GM12878 (cell line): ENCODE measurements around the gene GAS2L2. TPM values are rescaled to one million over a fixed set of nuclear protein-coding genes. Genes with fewer than 3 reads are reported as not detected.
A peak's percentile ranks its signal among the peaks of the same experiment; 100 is the strongest.

Source experiments
- ATAC-seq: fragments of 200-7000 bp; cut with Tn5 transposase; 3 replicates; pipeline ENCODE4 v1.9.1; 2020; ENCODE audit warnings: mild to moderate bottlenecking, moderate library complexity
- BruUV-seq: library from RNA; stranded (reverse); fragments of 400-500 nt; replicated peaks from 2 replicates; lab custom pipeline; 2021; lab: Mats Ljungman, UMichigan
- CTCF ChIA-PET: fragments of 300-600 bp; sonication (Branson Sonifier 250); formaldehyde crosslinking; extraction: SDS; loops from one replicate; lab custom pipeline; 2021; ENCODE audit warnings: inconsistent platforms; lab: Yijun Ruan, JAX
- POLR2A ChIA-PET: fragments of 350-600 bp; formaldehyde crosslinking; extraction: SDS; loops from one replicate; lab custom pipeline; 2021; ENCODE audit warnings: inconsistent platforms; lab: Charles Lee
- RAD21 ChIA-PET: fragments of 300-600 bp; sonication (Branson Sonifier 250); formaldehyde crosslinking; loops from one replicate; lab custom pipeline; 2023; ENCODE audit warnings: antibody characterized with exemption; ENCODE audit not compliant: unreplicated experiment; lab: Charles Lee
- SMC1A ChIA-PET: fragments of 300-600 bp; sonication (Branson Sonifier 250); formaldehyde crosslinking; loops from one replicate; lab custom pipeline; 2023; ENCODE audit not compliant: unreplicated experiment, uncharacterized antibody; lab: Charles Lee
- DNase-seq: peaks from one replicate; pipeline ENCODE4 v3.0.0-alpha.2; 2011; ENCODE audit warnings: low read depth, low spot score
- FAIRE-seq: peaks from 3 replicates; lab custom pipeline; 2011; peaks lifted over from hg19 to GRCh38; lab: Jason Lieb, UNC
- H2AFZ ChIP-seq: 2 replicates; pipeline ENCODE4 v1.6.0; 2011; ENCODE audit warnings: low read depth, low read length, control low read depth; ENCODE audit not compliant: control insufficient read depth
- H3K27ac ChIP-seq: 2 replicates; pipeline ENCODE4 v1.5.1; 2011; ENCODE audit warnings: control low read depth; ENCODE audit not compliant: control insufficient read depth, insufficient read depth
- H3K27me3 ChIP-seq, 2 experiments: replicated peaks in 1 of 2; 2 replicates each; pipeline versions ENCODE4 v1.6.0 to v1.6.1; 2011; ENCODE audit warnings: low read length in 1 of 2; ENCODE audit not compliant: control insufficient read depth in 2 of 2, insufficient read depth in 2 of 2
- H3K36me3 ChIP-seq, 2 experiments: 2 replicates each; pipeline ENCODE4 v1.5.1; 2011; ENCODE audit warnings: low read length in 1 of 2; ENCODE audit not compliant: control insufficient read depth in 2 of 2, insufficient read depth in 2 of 2
- H3K4me1 ChIP-seq: 2 replicates; pipeline ENCODE4 v1.6.1; 2011; ENCODE audit warnings: mild to moderate bottlenecking, low read length, moderate library complexity, mixed read lengths; ENCODE audit not compliant: control insufficient read depth, insufficient read depth
- H3K4me2 ChIP-seq: 2 replicates; pipeline ENCODE4 v1.6.0; 2011; ENCODE audit warnings: control low read depth; ENCODE audit not compliant: control insufficient read depth, insufficient read depth
- H3K4me3 ChIP-seq: fragments of 200-600 bp; sonication (generic); 2 replicates; pipeline ENCODE4 v1.5.1; 2016
- H3K79me2 ChIP-seq: 2 replicates; pipeline ENCODE4 v1.6.0; 2011; ENCODE audit warnings: low read length; ENCODE audit not compliant: control insufficient read depth, insufficient read depth
- H3K9ac ChIP-seq: 2 replicates; pipeline ENCODE4 v1.8.0; 2011; ENCODE audit warnings: low read length, control low read depth, mixed read lengths; ENCODE audit not compliant: control insufficient read depth, insufficient read depth
- H3K9me3 ChIP-seq: replicated peaks from 3 replicates; pipeline ENCODE4 v1.5.1; 2011; ENCODE audit warnings: mild to moderate bottlenecking, low read length; ENCODE audit not compliant: control insufficient read depth, insufficient read depth
- H4K20me1 ChIP-seq: 2 replicates; pipeline ENCODE4 v1.6.0; 2011; ENCODE audit not compliant: control insufficient read depth, insufficient read depth
- CEBPB ChIP-seq, 2 experiments: fragments of 150-350 bp in 1 of 2; IDR thresholded peaks; 2 replicates each; pipeline ENCODE4 v1.6.1; 2012 to 2014; ENCODE audit warnings: low read depth in 2 of 2, low read length in 2 of 2, borderline replicate concordance in 1 of 2, inconsistent platforms in 1 of 2
- CHD1 ChIP-seq: IDR thresholded peaks from 2 replicates; pipeline ENCODE4 v1.6.1; 2012; ENCODE audit warnings: low read depth, low read length, improper control_type of control experiment
- HCFC1 ChIP-seq: fragments of 150-350 bp; IDR thresholded peaks from 2 replicates; pipeline ENCODE4 v1.6.1; 2014; ENCODE audit warnings: low read length
- PAX5 ChIP-seq: IDR thresholded peaks from 2 replicates; pipeline ENCODE4 v1.6.1; 2011; ENCODE audit warnings: low read depth, low read length, borderline replicate concordance
- PML ChIP-seq: IDR thresholded peaks from 2 replicates; pipeline ENCODE4 v1.6.1; 2012; ENCODE audit warnings: low read length, inconsistent platforms
- REST ChIP-seq: IDR thresholded peaks from 2 replicates; pipeline ENCODE4 v1.6.1; 2012; ENCODE audit warnings: mild to moderate bottlenecking, low read depth, low read length
- SMAD5 ChIP-seq: IDR thresholded peaks from 2 replicates; pipeline ENCODE4 v1.6.1; 2016; ENCODE audit warnings: antibody characterized with exemption, low read depth
- ZBTB40 ChIP-seq: fragments of 450-650 bp; IDR thresholded peaks from 2 replicates; pipeline ENCODE4 v1.6.1; 2016; ENCODE audit warnings: mild to moderate bottlenecking, moderate library complexity, borderline replicate concordance
- ZNF217 ChIP-seq: fragments of 450-650 bp; IDR thresholded peaks from 2 replicates; pipeline ENCODE4 v1.6.1; 2017; ENCODE audit warnings: antibody characterized with exemption, mild to moderate bottlenecking
- ZNF592 ChIP-seq: fragments of 450-650 bp; IDR thresholded peaks from 2 replicates; pipeline ENCODE4 v1.6.1; 2017; ENCODE audit warnings: mild to moderate bottlenecking, moderate library complexity
- WGBS: methylation state at CpG from one replicate; pipeline ENCODE4 v1.1.6; 2016; ENCODE audit warnings: low lambda C conversion rate; ENCODE audit not compliant: insufficient replicate concordance, insufficient coverage; ENCODE audit errors: missing lambda C conversion rate; 5-methylcytosine and 5-hydroxymethylcytosine counted together
- in situ Hi-C: fragments of 300-500 bp; cut with MboI; formaldehyde crosslinking; loops from 9 replicates; pipeline ENCODE4 v1.14.3; 2018; ENCODE audit warnings: mixed read lengths
- intact Hi-C: fragments of 100-400 bp; cut with micrococcal nuclease; formaldehyde crosslinking; loops from one replicate; pipeline ENCODE4 v1.14.2; 2022; ENCODE audit not compliant: unreplicated experiment
- polyA plus RNA-seq, 11 experiments: library from polyadenylated mRNA; depleted of rRNA in 4 of 11; unstranded in 6 of 11; stranded (reverse) in 5 of 11; fragments of >200 nt; fragmentation: Nextera tagmentation in 4 of 11; fragmentation: Illumina TruSeq in 1 of 11; extraction: Ambion mirVana in 4 of 11; extraction: Trizol in 1 of 11; gene quantifications; 1 replicate in 1 of 11; 2 replicates in 10 of 11; pipeline versions ENCODE4 v1.2.1 to v1.2.3, GENCODE V29; 2011 to 2016; ENCODE audit warnings: inconsistent platforms in 2 of 11, missing spikeins in 2 of 11, low read depth in 1 of 11
- total RNA-seq, 4 experiments: library from RNA; depleted of rRNA in 3 of 4; stranded (reverse); fragments of >200 nt in 3 of 4; fragmentation: Illumina TruSeq in 1 of 4; extraction: Trizol in 1 of 4; gene quantifications; 2 replicates each; pipeline versions ENCODE4 v1.2.1 to v1.2.3, GENCODE V29; 2013 to 2021

The GAS2L2 gene
- total and polyA plus RNA-seq, 10 of the 15 experiments (the other 5 are each of a cell fraction or from before 2014, with no cell fraction given), result 0.01 TPM; not detected in 9

GRCh38 chr17:35726127-35726952 lies 26.7 kb downstream of the GAS2L2 start (continued):
- TF ChIP-seq HCFC1 (no peak), CEBPB (IDR thresholded peaks at IDR 0.05; ENCODE audit: borderline replicate concordance in 1 of 2, low read depth in 2 of 2, low read length in 2 of 2) (no peak), CHD1 (no peak), ZNF217 (no peak)

GRCh38 chr17:35725802-35726126 lies 27.3 kb downstream of the GAS2L2 start:
- Histone ChIP-seq H3K36me3 (peaks cover 3 to 5% of the 10 kb centered on the region in 2 experiments; a peak in 3 of 4 replicates), H3K9me3 (no peaks in the 10 kb centered on the region), H3K4me1 (no peaks in the 10 kb centered on the region), H4K20me1 (no peaks in the 10 kb centered on the region), H3K9ac (no peak overlapping the region), H3K27me3 (no peaks in the 10 kb centered on the region), H3K4me2 (no peak overlapping the region), H2AFZ (no peak overlapping the region), H3K79me2 (no peaks in the 10 kb centered on the region), H3K27ac (no peak overlapping the region), H3K4me3 (no peak overlapping the region)
- in situ Hi-C loops, result no loop called here
- no peak for ATAC-seq
- CTCF ChIA-PET, result no interaction called here
- BruUV-seq, result TSS peak; percentile 50
- RAD21 ChIA-PET, result no interaction called here
- SMC1A ChIA-PET, result no interaction called here
- POLR2A ChIA-PET, result interaction anchor here (1.0 kb wide), 1 partner anchor 18 kb away, joined by 3 read pairs; no protein-coding TSS in a partner anchor
- DNase-seq, result no peak
- no peak for FAIRE-seq
- intact Hi-C loops, result no loop called here
- 88% methylated on average over 2 of the region's 2 CpGs for WGBS
- TF ChIP-seq REST, result no peak
- TF ChIP-seq PML, result no peak
- no peak for TF ChIP-seq SMAD5
- TF ChIP-seq ZNF592, result no peak
- no peak for TF ChIP-seq PAX5
- no peak for TF ChIP-seq ZBTB40
